Measurements from ENCODE around the gene PBX3.

Gene PBX3

GRCh38 chr9:125985142-125985997 is 238.2 kb downstream of the PBX3 start:
- no peak for DNase-seq

- no peak for DNase-seq
Measured at GRCh38 chr9:125985998-125986655, 239.0 kb downstream of the PBX3 start.

GRCh38 chr9:125986966-125987365 is 239.8 kb downstream of the PBX3 start:
- DNase-seq = no peak

GRCh38 chr9:125987420-125987819 is 240.2 kb downstream of the PBX3 start:
- no peak for DNase-seq

DNA sequence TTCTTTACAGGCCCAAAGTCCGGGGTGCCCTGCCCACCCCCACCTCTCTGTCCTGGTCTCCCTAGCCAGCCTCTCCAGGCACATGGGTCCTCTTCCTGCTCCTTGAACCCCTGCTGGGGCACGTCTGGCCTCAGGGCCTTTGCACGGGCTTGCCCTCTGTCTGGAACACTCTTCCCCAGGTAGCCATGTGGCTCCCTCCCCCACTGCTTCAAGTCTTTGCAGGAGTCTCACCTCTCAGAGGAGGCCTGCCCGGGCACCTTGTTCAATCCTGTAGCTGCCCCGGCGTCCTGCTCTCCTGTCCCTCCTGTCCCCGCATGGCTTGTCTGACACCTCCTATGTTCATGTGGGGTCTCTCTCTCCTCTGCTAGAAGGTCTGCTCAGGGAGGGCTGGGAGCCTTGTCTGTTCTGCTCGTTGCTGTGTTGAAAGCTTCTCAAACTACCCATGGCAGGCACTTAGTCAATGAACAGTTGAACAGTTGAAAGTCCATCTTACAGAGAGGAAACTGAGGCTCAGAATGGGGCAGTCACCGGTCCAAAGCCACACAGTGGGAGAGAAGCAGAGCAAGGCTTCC is 241.4 kb downstream of the PBX3 start:
- no peak for DNase-seq

DNA sequence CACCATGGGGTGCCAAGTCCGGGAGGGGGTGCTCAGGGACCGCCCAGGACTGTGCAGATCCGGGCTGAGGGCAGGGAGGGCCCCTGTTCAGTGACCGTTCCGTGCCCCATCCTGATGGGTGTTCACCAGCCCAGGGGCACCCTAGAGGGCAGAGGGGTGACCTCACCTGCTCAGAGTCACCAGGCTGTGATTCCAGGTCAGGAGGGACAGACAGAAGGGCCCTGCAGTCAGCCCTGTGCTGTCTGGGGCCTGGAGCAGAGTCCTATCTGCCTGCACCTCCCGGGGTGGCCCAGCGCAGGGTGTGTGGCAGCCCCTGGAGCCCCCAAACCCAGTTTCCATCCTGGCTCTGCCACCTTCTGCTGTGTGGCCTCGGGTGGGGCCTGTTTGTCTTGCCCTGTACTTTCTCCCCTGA is 241.9 kb downstream of the PBX3 start:
- no peak for DNase-seq

GRCh38 chr9:125989524-125990180 is 242.5 kb downstream of the PBX3 start:
- no peak for DNase-seq

DNA sequence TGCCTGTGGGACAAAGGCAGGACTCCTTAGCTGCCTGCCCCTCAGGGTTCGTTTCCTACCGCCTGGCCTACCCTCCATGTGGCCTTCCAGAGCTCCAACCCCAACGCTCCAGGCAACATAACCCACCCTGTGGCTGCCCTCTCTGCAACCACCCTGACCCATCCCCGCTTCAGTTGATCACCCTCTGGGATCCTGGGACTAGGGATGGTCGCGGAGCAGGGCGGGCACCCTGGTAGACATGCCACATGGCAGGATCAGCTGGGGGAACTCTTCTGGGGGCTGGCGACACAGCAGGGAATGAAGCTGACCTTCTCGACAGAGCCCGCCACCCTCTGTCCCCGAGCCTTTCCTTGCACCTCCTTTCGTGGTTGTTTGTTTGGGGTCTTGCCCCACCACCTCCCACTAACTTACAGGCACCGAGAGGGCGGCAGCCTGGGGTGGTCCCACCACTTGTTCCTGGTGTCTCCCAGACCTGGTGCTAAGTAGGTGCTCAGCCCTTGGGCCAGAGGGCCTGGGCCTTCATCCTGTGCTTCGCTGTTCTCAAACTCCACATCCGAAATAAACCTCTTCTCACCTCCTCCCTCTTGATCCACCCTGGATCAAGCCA is 243.1 kb downstream of the PBX3 start:
- no peak for DNase-seq

DNA sequence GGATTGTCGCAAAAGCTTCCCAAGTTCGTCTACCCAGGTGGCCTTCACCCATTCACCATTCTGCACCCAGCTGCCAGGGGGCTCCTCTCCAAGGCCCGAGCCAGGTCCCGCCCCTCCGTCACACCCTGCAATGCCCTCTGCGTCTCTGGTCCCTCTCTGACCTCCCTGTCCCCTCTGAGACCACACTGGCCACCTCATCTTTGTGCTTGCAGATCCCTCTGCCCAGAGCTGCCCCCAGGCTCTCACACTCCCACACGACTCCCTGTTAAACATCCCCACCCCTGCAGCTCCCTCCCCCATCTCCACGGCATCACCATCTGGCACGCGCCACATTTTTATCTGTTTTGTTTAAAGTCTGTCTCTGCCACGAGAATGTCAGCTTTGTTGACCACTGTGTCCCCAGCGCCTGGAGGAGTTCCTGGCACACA is 243.6 kb downstream of the PBX3 start:
- DNase-seq = no peak

- no peak for DNase-seq
Measured at GRCh38 chr9:125991886-125992529, 244.8 kb downstream of the PBX3 start.

GRCh38 chr9:125992557-125992956 is 245.4 kb downstream of the PBX3 start:
- DNase-seq = no peak

- DNase-seq = no peak
Measured at GRCh38 chr9:125993466-125993865, 246.3 kb downstream of the PBX3 start.

- no peak for DNase-seq
Measured at GRCh38 chr9:125994066-125994943, 247.1 kb downstream of the PBX3 start.

DNA sequence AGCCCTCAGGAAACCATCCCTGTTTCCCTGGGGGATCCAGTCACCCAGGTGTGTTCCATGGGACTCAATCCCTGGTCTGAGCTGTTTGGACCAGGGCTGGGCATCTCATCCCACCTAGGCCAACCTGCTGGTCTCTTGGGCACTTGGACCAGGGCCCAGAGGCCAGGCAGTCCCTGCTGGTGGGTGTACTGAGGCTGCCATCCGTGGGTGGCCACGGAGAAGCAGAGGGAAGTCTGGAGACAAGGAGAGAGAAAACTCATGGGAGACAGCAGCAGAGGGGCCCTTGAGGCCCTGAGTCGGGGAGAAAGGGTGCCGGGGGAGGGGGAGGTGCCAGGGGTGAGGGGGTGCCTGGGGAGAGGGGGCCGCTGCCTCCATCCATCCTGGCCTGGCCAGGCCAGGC is 247.8 kb downstream of the PBX3 start:
- DNase-seq = no peak

- DNase-seq = no peak
Measured at GRCh38 chr9:125995706-125996105, 248.5 kb downstream of the PBX3 start.

GRCh38 chr9:125996791-125997190 is 249.6 kb downstream of the PBX3 start:
- DNase-seq = no peak

GRCh38 chr9:125997196-125997823 is 250.1 kb downstream of the PBX3 start:
- no peak for DNase-seq

- DNase-seq = no peak
Measured at GRCh38 chr9:125998837-125999503, 251.8 kb downstream of the PBX3 start.

DNA sequence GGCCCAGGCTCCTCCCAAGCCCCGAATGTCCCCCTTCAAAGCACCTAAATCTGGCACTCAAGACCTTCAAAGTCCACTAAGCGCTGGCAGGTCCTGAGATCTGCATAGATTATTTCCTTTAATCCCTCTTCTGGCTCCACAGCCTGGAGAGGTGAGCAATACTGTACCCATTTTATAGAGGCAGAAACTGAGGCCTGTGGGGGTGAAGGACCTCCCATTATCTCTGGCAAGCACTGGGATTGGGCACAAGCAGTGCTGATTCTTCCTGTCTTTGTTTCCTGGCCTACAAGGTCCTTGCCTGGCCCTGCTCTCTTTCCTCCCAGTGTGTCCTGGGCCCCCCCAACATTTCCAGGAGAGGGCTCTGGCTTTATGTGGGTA is 252.3 kb downstream of the PBX3 start:
- DNase-seq = no peak

DNA sequence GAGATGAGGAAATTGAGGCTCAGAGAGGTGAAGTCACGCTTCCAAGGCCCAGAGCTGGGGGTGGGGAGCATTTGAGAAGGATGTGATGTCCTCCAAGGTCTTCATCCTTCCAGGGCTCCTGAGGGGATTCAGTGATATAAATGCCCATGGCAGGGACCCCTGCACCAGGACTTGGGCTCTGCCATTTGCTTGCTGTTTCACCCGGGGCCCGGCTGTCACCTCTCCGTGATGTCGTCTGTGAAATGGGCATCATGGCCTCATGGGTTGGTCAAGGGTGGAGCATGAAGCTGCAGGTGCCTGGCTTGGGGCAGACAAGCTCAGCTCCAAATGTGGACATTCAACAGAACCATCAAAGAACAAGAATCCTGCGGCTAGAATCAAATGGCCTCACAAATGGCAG is 253.1 kb downstream of the PBX3 start:
- DNase-seq = no peak

Measured in NCI-H1048 (cell line).